CD4-positive, alpha-beta T cell treated with Interleukin-17A for 1 hour (primary cell): ENCODE measurements around the gene NTN3.
"Not testable (repeated sequence)": the region's sequence is repeated elsewhere in the genome, so short reads cannot be mapped to it uniquely, and the experiment has no call there.

Experiments used
- DNase-seq: peaks from one replicate; pipeline ENCODE4 v3.0.0-alpha.2; 2020

NTN3 gene

DNA sequence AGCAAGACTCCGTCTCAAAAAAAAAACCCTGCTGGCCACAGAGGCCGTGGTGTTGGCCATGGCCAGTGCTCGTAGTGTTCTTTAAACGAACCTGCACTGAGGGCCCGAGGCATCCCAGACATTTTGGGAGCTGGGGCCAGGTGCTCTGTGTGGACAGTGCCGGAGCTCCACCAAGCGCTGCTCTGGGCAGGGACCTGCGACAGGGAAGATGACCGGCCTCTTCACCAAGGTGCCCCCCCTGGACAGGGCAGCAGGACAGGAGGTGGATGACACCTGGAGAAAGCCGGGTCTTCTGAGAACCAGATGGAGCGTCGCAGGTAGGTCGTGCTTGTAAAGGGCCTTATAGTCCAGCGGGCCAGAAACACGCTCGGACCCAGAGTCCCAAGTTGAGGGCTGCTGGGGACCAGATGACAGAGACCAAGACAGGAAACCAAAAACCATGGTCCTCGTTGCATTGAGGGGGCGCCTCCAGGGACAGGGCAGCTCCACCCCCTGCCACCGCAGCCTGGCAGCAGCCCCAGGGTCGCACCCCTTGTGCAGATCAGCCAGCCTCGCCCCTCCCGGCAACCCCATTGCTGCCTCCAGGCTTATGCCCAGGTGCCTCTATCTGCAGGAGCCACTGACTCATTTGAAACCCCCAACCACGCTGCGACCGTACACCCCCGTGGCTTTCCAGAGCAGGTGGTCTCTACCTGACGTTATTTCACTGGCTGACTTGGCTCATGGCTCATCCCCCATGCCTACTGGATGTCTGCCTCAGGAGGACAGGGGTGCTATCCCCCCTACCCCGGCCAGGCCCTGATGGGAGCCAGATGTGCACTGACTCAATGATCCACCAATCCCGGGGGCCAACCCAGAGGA is 4.2 kb upstream of the NTN3 start:
- no peak for DNase-seq

DNA sequence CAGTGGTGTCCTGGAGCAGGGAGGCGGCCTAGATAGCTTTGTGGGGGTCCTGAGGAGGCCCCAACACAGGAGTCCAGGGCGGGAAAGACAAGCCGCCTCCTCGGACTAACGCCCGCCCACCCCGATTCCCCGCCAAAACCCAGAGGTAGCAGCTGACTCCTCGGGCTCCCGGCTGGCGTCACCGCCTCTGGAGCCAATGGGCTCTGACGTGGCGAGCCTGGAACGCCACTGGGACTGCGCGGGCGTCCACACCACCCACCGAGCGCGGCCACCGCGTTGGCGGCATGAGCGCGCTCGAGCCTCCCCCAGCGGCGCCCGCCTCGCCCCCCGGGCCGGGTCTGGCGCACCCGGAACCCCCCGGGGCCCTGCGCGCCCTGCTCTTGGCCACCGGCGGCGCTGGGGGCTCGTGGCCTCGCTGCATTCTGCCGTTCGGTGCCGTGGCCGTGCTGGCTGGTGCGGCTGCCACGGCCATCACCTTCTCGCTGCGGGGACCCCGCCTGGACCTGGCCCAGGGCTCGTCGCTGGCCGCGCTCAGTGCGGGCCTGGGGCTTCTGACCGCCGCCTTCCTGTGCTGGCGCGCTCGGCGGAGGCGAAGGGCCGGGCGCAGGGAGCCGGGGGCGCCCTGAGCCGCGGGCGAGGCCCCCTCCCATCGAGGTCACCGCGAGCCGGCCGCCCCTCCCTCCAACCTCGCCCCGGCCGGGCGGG is 3.4 kb upstream of the NTN3 start:
- DNase-seq, result no peak

DNA sequence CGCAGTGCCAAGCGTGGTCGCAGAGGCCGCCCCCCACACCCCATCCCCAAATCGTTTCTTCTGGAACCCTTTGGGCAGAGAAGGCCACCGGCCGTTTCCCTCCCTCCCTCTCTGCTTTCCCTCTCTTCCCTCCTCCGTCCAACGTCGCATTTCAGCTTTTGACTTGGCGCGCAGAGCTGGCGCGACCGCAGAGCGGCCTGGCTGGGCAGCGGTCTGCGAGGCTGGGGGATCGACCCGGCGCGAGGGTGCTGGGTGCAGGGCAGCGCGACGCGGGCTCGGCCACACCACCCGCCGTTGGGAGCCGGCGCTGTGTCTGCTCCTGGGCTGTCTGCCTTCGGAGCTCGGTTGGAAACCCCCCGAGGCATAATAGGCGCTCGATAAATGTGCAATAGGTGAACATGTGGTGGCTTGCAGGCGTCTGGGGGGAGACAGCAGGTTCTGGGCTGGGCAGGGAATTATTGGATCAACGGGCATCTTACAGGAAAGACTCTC is 2.8 kb upstream of the NTN3 start:
- peak; percentile 19 for DNase-seq

DNA sequence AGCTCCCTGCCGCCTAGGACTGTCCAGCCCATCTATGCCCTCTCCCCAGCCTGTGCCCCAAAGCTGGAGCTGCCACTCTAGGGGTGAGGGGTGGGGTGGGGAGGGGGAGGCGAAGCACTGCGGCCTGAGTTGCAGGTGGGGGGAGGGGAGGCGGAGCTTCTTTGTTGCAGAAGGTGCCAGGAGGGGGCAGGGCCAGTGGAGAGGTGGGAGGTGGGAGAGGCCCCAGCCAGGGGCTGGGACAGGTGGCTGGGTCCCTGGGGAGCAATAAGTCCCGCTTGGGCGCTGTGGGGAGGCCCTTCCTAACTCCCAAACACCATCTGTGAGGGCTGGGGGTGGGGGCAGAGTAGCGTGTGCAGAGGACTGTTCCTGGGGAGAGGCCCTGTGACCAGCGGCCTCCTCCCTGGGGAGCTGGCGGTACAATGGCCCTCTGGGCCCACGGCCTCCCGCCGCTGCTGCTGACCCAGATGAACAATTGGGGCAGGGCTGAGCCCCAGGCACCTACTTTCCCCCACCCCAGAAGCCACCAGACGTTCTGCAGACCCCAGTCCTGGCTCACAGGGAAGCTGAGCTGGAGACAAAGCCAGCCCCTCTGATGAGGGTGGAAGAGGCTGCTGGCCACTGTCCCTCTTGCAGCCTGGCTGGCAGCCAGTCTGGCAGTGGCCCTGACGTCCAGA is 2.2 kb upstream of the NTN3 start:
- DNase-seq, result no peak

DNA sequence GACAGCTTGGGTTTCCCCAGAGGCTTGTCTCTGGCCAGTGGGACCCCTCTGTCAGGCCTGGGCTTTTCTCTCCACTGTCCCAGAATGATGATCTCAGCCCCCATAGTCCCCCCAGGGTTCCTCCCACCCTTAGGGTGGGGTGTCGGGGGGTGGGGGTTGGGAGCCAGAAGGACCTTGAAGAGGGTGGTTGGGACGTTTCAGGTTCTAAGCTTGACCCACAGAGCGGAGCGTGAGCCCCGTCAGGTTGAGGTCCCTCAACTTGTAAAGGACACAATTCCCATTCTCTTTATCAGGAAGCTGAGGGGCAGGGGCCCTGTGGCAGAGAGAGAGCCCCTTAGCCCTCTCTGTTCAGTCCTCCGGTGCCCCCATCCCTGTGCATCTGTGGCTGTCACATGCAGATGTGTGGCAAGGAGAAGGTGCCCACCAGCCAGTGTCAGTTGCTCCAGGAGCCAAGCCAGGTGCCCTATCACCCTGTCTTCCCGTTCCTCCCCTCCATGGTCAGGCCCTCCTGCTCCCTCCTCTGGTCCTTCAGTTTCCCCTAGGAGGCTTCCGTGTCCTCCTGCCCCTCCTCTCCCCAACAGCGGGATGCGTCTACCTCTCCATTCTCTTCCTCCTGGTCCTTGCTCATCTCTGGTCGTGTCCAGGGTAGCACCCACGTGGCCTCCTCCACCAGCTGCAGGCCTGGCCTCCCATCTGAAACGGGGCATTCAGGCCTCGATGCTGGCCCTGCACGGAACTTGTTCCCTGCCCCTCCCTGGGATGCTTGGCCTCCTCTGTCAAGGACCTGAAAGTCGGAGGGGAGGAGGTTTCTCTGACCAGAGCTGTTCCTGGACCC is 1.5 kb upstream of the NTN3 start:
- no peak for DNase-seq

DNA sequence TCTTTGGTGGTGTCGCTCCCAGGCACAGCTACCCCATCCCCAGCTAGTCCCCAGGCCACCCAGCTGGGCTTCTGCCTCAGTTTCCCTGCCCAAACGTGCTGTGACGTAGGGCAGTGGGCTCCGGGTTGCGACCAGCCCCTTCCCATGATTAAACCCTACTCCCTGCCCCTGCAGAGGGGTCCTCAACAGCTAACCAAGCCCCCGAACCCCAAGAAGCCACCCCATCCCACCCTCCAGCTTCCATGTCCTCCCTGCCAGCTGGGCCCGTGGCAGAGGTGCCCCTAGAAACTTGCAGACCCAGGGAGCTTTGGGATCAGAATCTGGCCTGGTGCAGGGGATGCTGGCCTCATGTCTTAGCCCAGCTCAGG is 879 bp upstream of the NTN3 start:
- no peak for DNase-seq

DNA sequence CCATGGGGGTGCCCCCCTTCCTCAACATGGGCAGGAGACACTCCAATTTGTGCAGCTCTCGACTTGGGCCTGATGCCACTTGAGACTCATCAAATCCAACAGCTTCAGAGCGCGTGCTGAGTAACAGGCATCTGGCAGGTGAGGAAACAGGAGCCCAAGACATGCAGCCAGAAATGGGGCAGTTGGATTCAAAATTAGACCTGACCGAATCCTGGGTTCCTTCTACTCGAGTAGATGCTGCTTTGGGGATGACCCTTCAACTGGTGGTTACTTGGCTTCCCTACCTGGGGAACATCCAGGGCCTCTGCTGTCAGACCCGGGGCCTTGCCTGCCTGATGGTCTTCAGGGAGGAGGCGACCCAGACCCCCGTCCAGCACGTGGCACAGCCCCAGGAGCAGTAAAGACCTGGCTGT is 488 bp upstream of the NTN3 start:
- DNase-seq, result no peak

DNA sequence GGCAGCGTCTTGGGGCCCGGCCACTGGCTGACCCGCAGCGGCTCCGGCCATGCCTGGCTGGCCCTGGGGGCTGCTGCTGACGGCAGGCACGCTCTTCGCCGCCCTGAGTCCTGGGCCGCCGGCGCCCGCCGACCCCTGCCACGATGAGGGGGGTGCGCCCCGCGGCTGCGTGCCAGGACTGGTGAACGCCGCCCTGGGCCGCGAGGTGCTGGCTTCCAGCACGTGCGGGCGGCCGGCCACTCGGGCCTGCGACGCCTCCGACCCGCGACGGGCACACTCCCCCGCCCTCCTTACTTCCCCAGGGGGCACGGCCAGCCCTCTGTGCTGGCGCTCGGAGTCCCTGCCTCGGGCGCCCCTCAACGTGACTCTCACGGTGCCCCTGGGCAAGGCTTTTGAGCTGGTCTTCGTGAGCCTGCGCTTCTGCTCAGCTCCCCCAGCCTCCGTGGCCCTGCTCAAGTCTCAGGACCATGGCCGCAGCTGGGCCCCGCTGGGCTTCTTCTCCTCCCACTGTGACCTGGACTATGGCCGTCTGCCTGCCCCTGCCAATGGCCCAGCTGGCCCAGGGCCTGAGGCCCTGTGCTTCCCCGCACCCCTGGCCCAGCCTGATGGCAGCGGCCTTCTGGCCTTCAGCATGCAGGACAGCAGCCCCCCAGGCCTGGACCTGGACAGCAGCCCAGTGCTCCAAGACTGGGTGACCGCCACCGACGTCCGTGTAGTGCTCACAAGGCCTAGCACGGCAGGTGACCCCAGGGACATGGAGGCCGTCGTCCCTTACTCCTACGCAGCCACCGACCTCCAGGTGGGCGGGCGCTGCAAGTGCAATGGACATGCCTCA is 773 bp downstream of the NTN3 start:
- no peak for DNase-seq

DNA sequence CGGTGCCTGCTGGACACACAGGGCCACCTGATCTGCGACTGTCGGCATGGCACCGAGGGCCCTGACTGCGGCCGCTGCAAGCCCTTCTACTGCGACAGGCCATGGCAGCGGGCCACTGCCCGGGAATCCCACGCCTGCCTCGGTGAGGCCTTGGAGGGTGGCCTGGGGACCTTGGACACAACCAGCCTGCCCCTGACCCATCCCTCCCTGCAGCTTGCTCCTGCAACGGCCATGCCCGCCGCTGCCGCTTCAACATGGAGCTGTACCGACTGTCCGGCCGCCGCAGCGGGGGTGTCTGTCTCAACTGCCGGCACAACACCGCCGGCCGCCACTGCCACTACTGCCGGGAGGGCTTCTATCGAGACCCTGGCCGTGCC is 1.4 kb downstream of the NTN3 start:
- DNase-seq, result no peak

DNA sequence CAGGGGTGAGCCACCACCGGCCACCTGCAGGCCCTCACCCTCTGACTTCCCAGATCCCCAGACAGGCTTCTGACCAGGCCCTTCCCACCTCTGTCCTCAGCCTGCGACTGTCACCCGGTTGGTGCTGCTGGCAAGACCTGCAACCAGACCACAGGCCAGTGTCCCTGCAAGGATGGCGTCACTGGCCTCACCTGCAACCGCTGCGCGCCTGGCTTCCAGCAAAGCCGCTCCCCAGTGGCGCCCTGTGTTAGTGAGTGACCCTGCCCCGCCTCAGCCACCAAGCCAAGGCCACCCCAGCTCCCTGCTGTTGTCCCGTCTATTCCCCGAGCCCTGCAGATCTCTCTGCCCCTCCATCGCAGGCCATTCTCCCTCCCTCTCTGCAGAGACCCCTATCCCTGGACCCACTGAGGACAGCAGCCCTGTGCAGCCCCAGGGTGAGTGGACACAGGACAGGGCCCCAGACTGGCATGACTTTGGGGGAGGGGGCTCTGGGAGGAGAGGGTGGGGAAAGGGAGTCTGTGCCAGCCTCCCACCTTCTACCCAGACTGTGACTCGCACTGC is 1.9 kb downstream of the NTN3 start:
- no peak for DNase-seq

DNA sequence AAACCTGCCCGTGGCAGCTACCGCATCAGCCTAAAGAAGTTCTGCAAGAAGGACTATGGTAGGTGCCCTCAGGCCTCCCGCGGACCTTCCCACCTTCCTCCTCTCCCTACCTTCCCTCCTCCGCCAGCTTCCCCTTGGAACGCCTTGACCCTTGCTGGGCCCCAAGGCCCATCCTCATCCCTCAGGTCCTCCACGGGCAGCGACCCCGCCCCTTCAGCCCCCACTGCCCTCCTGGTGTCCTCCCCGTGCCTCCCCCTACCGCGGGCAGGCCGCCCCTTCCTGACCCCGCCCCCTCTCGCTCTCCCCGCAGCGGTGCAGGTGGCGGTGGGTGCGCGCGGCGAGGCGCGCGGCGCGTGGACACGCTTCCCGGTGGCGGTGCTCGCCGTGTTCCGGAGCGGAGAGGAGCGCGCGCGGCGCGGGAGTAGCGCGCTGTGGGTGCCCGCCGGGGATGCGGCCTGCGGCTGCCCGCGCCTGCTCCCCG is 2.4 kb downstream of the NTN3 start:
- peak; percentile 38 for DNase-seq

DNA sequence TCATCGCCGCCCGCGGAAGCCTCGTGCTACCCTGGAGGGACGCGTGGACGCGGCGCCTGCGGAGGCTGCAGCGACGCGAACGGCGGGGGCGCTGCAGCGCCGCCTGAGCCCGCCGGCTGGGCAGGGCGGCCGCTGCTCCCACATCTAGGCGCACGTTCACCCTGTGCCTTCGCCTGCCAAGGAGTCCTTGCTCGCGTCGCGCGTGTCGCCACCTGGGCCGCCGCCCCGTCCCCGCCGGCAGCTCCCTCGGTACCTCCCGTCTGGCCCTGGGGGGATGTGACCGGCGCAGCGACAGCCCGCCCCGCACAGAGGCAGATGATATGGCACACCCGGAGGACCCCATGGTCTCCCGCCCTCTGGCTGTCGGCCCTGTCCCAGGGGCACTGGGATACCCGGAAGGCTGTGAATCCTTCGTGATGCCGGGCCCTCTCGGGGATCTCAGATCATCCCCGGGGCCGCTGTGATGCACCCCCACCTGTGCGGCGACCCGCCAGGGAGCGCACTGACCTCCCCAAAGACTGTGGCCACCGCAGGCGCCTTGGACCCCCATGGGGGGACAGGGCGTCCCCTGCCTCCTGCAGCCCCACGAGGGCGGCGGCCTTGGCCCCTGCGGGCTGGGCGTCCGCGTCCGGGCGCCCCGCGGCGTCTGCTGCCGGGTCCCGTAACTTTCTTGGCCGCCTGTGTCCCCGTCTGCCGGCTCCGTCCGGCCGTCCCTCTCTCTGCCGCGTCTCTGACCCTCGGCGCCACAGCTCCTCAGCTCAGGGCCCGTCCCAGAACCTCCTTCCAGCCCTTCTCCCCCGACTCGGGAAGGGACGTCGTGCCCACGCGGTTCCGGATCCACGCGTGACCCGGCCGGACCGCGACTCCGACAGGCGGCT is 3.1 kb downstream of the NTN3 start:
- peak; percentile 63 for DNase-seq

DNA sequence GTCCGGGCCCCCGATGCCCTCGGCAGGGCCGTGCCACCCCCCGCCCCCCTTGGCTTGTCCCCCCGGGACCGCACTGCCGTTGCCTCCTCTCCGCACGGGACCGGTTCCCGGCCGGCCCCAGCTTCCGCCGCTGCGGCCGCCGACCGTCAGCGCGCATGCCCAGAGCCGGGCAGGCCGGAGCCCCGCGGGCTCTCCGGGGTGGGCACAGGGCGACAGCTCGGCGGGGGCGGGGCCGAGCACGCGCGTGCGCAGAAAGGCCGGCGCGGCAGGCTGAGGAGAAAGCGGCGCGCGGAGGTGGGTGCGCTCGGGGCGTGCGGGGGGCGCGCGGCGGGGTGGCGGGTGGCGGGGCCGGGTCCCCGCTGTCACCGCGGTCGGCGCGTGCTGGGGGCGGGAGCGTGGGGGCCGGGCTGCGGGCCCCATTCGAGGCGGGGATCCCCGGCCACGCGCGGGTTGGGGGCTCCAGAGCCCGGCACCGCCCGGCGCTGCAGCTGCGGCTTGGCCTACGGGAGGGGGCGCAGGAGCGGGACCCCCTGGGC is 3.8 kb downstream of the NTN3 start, which contains the start of gene TBC1D24:
TBC1D24 (plus strand) TSS at position 251 of the 536 bp plus-strand sequence. CDS start 21,022 bp downstream, outside the sequence.
- peak; percentile 85 for DNase-seq

DNA sequence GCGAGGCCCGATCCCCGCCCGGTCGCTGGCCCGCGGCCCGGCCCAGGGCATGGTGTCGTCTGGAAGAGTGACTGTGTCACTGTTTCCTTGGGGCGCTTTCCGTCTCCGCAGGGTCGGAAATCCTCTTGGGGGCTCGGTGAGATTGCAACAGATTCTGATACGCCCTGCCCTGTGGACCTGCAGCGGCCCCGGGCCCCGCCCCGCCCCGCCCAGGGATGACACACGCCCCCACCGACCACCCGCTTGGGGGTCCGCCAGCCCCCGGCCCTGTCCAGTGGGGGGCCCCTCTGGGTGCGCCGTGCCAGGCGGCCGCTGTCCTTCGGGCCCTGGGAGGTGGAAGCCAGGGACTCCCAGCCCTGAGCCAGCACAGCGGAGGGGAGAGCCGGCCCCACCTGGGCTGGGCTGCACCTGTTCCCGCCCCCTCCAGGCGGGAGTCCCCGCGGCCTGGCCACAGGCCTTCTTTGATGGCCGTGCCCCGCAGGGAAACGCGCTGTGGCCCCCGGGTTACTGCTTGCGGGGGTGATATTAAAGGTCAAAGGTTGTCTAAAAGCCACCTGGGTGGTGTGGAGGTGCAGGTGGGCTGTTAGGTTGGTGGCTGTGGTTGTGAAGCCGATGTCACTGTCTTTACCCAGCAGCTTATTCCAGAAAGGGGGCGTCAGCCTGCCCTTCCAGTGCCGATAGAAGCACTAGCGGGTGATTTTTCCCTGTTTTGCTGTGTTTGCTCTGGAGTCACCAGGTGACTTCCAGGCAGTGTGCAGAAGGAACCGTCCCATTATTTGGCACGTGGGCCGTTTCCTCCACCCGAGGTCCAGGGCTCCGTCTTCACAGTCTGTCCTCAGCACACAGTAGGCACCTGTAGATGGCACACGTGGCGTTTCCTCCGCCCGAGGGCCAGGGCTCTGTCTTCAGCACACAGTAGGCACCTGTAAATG is 4.6 kb downstream of the NTN3 start:
- DNase-seq, result peak; percentile 28

DNA sequence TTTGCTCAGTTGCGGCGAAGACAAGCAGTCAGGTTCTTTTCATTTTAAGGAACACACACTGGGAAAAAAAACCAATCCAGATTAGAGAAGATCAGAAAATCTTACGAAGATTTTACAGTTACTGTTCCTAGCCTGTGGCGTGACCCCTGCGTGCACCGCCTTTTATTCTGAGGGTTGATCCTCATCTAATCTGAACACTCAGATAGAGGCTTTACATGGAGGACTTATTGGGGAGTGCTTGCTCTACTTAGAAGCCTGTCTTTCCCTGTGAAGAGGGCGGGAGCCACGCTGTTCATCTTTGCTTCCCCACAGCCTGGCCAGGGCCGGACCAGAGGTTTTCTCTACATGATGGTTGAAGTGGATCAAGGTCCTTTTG is 5.2 kb downstream of the NTN3 start:
- no peak for DNase-seq

DNA sequence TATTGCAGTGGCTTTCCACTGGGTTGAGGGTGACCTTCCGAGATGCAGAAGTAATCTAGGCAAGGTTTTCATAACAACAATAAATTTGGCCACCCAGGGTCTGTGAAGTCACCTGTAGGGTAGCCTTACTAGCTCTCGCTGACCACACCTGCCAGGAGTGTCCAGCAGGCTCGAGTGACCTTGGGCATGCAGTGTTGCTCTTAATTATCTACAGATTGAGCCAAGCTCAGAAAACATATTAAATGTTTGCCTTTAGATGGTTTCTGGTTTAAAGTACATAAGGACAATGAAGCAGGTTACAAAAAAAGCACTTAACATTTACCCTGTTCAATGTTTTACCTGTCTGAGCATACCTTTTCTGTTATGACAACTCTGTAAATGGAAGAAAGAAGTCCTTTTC is 5.6 kb downstream of the NTN3 start:
- DNase-seq, result no peak

DNA sequence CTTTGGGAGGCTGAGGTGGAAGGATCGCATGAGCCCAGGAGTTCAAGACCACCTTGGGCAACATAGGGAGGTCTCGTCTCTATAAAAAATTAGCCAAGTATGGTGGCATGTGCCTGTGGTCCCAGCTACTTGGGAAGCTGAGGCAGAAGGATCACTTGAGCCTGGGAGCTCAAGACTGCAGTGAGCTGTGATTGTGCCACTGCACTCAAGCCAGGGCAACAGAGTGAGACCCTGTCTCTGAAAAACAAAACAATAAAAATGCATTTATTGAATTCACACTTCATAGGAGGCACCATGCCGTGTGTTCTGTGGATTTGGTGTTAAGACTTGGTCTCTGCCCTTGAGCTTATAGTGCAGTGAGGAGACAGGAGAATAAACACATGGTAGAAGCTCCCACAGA is 6.2 kb downstream of the NTN3 start:
- DNase-seq, result no peak

DNA sequence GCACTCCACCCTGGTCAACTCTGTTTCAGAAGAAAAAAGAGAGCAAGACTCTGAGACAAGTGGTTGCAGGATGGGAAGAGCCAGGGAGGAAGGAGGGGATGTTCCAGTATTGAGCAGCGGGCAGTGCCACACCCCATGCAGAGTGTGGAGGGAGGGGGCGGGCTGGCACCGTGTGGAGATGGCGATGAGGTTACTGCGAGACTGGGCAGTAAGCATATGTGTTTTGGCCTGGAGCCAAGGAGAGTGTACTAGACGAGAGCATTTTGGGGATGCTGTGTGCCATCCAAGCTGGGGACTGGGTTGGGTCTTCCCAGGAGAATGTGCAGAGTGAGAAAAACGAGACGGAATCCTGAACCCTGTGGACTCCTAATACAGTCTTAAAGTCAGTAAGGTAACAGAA is 7.2 kb downstream of the NTN3 start:
- DNase-seq, result no peak

DNA sequence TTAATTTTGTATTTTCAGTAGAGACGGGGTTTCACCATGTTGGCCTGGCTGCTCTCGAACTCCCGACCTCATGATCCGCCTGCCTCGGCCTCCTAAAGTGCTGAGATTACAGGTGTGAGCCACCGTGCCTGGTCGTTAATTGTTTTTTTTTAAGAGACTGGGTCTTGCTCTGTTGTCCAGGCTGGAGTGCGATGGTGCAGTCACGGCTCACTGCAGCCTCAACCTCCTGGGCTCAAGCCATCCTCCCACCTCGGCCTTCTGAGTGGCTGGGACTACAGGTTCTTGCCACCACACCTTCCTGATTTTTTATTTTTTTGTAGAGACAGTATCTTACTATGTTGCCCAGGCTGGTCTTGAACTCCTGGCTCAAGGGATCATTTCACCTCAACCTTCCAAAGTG is 8.9 kb downstream of the NTN3 start:
- DNase-seq, result not testable (repeated sequence)
